ENCODE data around the gene GATA3.
A peak's percentile ranks its signal among the peaks of the same experiment; 100 is the strongest.

GATA3 gene

GRCh38 chr10:8116926-8117493 is 62.5 kb downstream of the GATA3 start:
- FAIRE-seq (no peak), DNase-seq (ENCODE audit: insufficient read length, low spot score) (no peak)
- TF ChIP-seq TAF1 (IDR thresholded peaks at IDR 0.05; ENCODE audit: low read depth, low read length) (no peak), SPI1 (IDR thresholded peaks at IDR 0.05; ENCODE audit: low read depth, low read length) (no peak), PAX5 (IDR thresholded peaks at IDR 0.05; ENCODE audit: insufficient read depth, low read length, severe bottlenecking) (no peak), POLR2AphosphoS5 (IDR thresholded peaks at IDR 0.05; ENCODE audit: low read depth, low read length) (no peak), POU2F2 (IDR thresholded peaks at IDR 0.05; ENCODE audit: low read depth, low read length) (no peak), POLR2A (IDR thresholded peaks at IDR 0.05; ENCODE audit: low read depth, low read length) (no peak)

DNA sequence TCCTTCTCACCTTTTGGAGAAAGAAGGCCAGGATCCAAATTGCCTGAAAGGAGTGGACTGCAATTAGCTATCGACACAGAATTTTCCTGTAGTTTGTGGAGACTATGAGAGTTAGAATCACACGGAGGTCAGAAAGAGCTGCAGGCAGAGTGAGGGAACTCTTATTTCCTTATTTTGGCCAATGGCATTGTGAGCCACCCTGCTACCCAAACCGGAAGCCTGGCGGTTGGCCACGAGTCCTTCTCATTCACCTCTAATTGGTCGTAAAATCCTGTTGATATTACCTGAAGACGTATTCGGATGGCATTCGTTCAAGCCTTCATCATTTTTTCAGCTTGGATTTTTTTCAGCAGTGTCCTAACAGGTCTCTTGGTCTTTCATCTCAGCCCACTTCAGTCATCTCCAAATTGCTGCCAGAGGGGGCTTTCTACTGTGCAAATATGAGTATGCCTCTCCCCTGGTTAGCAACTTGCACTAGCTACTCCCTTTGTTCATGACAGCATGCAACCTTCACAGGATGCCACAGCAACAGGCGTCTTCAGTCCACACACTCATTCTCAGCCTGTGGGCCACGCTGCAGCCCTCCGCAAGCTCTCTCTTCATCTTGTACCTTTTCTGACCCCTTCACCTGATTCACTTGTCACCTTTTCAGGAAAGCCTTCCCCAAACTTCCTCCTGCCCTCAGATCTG is 66.9 kb downstream of the GATA3 start:
- DNase-seq (ENCODE audit: insufficient read length, low spot score) (no peak), FAIRE-seq (peak; percentile 26)
- TF ChIP-seq POLR2A (IDR thresholded peaks at IDR 0.05; ENCODE audit: low read depth, low read length) (no peak), POLR2AphosphoS5 (IDR thresholded peaks at IDR 0.05; ENCODE audit: low read depth, low read length) (no peak), TAF1 (IDR thresholded peaks at IDR 0.05; ENCODE audit: low read depth, low read length) (no peak), POU2F2 (IDR thresholded peaks at IDR 0.05; ENCODE audit: low read depth, low read length) (no peak), SPI1 (IDR thresholded peaks at IDR 0.05; ENCODE audit: low read depth, low read length) (no peak)

DNA sequence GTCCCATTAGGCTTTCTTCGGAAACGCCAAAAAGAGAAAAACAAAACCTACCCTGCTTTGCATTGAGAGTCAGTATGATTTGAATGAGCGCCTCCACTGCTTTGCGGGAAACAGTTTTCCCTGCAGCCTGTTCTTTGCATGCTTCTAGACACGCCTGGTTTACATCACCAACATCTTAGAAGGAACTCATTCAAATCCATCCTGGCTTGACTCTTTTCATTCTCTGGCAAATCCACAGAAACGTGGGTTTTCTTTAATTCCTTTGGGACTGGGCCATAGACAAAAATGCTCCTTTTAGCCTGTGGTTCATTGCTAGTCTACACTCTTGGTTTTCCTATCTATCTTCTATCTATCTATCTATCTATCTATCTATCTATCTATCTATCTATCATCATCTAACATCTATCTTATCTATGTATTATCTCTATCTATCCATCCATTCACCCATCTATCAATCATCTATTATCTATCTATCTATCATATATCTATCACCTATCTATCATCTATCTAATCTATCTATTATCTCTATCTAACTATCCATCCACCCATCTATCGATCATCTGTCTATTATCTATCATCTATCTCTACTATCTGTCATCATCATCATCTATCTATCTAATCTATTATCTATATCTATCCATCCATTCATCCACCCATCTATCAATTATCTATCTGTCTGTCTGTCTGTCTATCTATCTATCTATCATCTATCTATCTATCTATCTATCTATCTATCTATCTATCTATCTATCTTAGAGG is 68.3 kb downstream of the GATA3 start:
- FAIRE-seq (no peak), DNase-seq (ENCODE audit: insufficient read length, low spot score) (no peak)
- TF ChIP-seq TAF1 (IDR thresholded peaks at IDR 0.05; ENCODE audit: low read depth, low read length) (no peak), POU2F2 (IDR thresholded peaks at IDR 0.05; ENCODE audit: low read depth, low read length) (no peak), POLR2AphosphoS5 (IDR thresholded peaks at IDR 0.05; ENCODE audit: low read depth, low read length) (no peak), POLR2A (IDR thresholded peaks at IDR 0.05; ENCODE audit: low read depth, low read length) (no peak), PAX5 (IDR thresholded peaks at IDR 0.05; ENCODE audit: insufficient read depth, low read length, severe bottlenecking) (no peak), SPI1 (IDR thresholded peaks at IDR 0.05; ENCODE audit: low read depth, low read length) (no peak)

- DNase-seq (ENCODE audit: insufficient read length, low spot score) (no peak), FAIRE-seq (no peak)
- TF ChIP-seq POU2F2 (IDR thresholded peaks at IDR 0.05; ENCODE audit: low read depth, low read length) (no peak), TAF1 (IDR thresholded peaks at IDR 0.05; ENCODE audit: low read depth, low read length) (no peak), POLR2A (IDR thresholded peaks at IDR 0.05; ENCODE audit: low read depth, low read length) (no peak), POLR2AphosphoS5 (IDR thresholded peaks at IDR 0.05; ENCODE audit: low read depth, low read length) (no peak), PAX5 (IDR thresholded peaks at IDR 0.05; ENCODE audit: insufficient read depth, low read length, severe bottlenecking) (no peak), SPI1 (IDR thresholded peaks at IDR 0.05; ENCODE audit: low read depth, low read length) (no peak)
Observed at GRCh38 chr10:8124436-8124835, 69.9 kb downstream of the GATA3 start.

Measured in GM12891 (cell line).